ENCODE data around the gene ATP2A2.

GRCh38 chr12:110330124-110330523 lies 49.1 kb downstream of the ATP2A2 start:
- no peak for TF ChIP-seq CTCF (conservative IDR thresholded peaks at IDR 0.05; ENCODE audit: low read depth, low read length)
- no peak for TF ChIP-seq ELK1 (IDR thresholded peaks at IDR 0.05; ENCODE audit: borderline replicate concordance, low read depth, low read length)
- no peak for TF ChIP-seq RFX5 (IDR thresholded peaks at IDR 0.05; ENCODE audit: low read depth, low read length)
- TF ChIP-seq RCOR1 (IDR thresholded peaks at IDR 0.05; ENCODE audit: insufficient replicate concordance, low read length) = no peak
- no peak for TF ChIP-seq MXI1 (IDR thresholded peaks at IDR 0.05; ENCODE audit: borderline replicate concordance, low read depth, low read length)
- TF ChIP-seq POLR2A (IDR thresholded peaks at IDR 0.05; ENCODE audit: low read depth, low read length) = no peak
- TF ChIP-seq SMC3 (IDR thresholded peaks at IDR 0.05; ENCODE audit: low read depth, low read length) = no peak
- TF ChIP-seq RAD21 (IDR thresholded peaks at IDR 0.05; ENCODE audit: low read length) = no peak
- no peak for TF ChIP-seq MAFK (IDR thresholded peaks at IDR 0.05; ENCODE audit: low read depth, low read length)
